Osteocyte (in vitro differentiated cells): Measurements from ENCODE around the gene SUPT4H1. TPM values are rescaled to one million over a fixed set of nuclear protein-coding genes. Genes with fewer than 3 reads are reported as not detected.

Experiments
- DNase-seq: peaks from one replicate; pipeline ENCODE4 v3.0.0; 2021; ENCODE audit warnings: mixed read lengths; ENCODE audit not compliant: unreplicated experiment; ENCODE audit errors: extremely low spot score
- H3K27ac Mint-ChIP-seq: one replicate; pipeline ENCODE4 v1.8.0; 2021; ENCODE audit warnings: mild to moderate bottlenecking, mixed read lengths; ENCODE audit not compliant: unreplicated experiment
- H3K27me3 Mint-ChIP-seq: one replicate; pipeline ENCODE4 v1.8.0; 2021; ENCODE audit warnings: mixed read lengths; ENCODE audit not compliant: unreplicated experiment
- H3K36me3 Mint-ChIP-seq: one replicate; pipeline ENCODE4 v1.8.0; 2021; ENCODE audit warnings: mixed read lengths; ENCODE audit not compliant: unreplicated experiment
- H3K4me1 Mint-ChIP-seq: one replicate; pipeline ENCODE4 v1.8.0; 2021; ENCODE audit warnings: mixed read lengths; ENCODE audit not compliant: unreplicated experiment
- H3K4me3 Mint-ChIP-seq: one replicate; pipeline ENCODE4 v1.8.0; 2021; ENCODE audit warnings: mild to moderate bottlenecking, moderate library complexity, mixed read lengths; ENCODE audit not compliant: unreplicated experiment
- H3K9me3 Mint-ChIP-seq: one replicate; pipeline ENCODE4 v1.8.0; 2021; ENCODE audit warnings: mixed read lengths; ENCODE audit not compliant: unreplicated experiment
- total RNA-seq: library from RNA; stranded (reverse); gene quantifications from 2 replicates; pipeline ENCODE4 v1.2.1, GENCODE V29; 2021
- TF ChIP-seq, protein P1 (sequence below): fragments of 200-600 bp; sonication (generic); IDR thresholded peaks from 2 replicates; pipeline ENCODE4 v1.5.0; 2021; ENCODE audit warnings: antibody characterized with exemption, mild to moderate bottlenecking, moderate library complexity

SUPT4H1 gene
- total RNA-seq, 1 donor from 2014 or later: 77.0 TPM

DNA sequence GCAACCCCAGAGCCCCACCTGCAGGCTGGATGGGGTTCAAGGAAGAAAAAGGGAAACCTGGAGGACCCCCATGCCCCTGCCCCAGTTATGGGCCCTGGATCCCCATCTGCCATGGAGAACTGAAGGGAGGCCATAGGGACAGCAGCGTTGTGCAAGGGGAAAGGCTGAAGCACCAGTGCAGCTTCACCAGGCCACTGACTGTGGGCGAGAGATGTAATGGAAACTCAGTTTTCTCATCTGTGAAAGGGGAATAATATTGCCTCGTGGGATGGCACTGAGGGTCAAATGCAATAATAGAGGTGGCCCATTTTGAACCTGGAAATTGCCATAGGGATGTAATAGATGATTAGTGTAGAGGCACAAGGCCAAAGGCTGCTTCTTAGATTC, 13.6 kb downstream of the SUPT4H1 start:
- TF ChIP-seq, protein P1, sequence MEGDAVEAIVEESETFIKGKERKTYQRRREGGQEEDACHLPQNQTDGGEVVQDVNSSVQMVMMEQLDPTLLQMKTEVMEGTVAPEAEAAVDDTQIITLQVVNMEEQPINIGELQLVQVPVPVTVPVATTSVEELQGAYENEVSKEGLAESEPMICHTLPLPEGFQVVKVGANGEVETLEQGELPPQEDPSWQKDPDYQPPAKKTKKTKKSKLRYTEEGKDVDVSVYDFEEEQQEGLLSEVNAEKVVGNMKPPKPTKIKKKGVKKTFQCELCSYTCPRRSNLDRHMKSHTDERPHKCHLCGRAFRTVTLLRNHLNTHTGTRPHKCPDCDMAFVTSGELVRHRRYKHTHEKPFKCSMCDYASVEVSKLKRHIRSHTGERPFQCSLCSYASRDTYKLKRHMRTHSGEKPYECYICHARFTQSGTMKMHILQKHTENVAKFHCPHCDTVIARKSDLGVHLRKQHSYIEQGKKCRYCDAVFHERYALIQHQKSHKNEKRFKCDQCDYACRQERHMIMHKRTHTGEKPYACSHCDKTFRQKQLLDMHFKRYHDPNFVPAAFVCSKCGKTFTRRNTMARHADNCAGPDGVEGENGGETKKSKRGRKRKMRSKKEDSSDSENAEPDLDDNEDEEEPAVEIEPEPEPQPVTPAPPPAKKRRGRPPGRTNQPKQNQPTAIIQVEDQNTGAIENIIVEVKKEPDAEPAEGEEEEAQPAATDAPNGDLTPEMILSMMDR: no peak
- H3K36me3 Mint-ChIP-seq: peaks cover 2% of the 10 kb centered on the region
- no peak overlapping the region for H3K27ac Mint-ChIP-seq
- DNase-seq: no peak
- H3K4me1 Mint-ChIP-seq: peaks cover 5% of the 10 kb centered on the region
- H3K9me3 Mint-ChIP-seq: no peaks in the 10 kb centered on the region
- no peaks in the 10 kb centered on the region for H3K27me3 Mint-ChIP-seq
- no peak overlapping the region for H3K4me3 Mint-ChIP-seq

DNA sequence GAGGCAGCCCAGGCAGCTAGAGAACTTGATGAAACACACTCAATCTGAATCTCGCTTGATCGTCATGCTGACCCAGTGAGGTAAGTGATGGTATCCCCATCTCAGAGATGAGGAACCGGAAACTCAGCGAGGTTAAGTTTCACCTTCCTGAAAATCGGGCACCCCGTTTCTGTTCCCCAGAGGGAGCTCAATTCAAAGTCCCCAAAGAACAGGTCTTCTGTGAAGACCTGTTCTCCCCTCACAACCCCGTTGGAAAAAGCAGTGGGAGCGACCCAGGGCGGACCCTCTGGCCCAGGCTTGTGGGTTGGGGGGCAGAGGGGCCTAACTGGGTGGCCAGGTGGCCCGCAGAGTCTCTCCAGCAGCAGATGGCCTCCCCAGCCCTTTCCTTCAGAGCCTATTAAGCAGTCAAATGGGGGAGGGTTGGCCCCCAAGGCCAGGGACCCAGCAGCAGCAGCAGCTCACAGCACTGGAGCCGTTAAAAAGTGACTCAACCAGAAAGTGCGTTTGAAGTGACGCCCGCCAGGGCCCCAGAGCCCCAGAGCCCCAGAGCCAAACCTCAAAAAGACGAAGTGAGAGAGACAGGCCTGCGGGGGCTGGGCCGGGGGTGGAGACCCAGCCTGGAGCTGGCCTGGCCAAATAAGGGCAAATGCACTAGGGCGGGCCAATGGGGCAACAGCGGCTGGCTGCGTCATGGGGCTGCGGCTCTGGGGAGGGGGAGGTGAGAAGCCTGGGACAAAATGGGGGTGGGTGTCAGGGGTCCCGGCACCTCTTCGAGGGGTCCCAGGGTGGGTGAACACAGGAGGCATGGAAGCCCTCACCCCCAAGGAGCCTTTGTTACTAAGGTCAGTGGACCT, 14.2 kb downstream of the SUPT4H1 start:
- Mint-ChIP-seq H3K27ac (no peak overlapping the region), H3K27me3 (no peaks in the 10 kb centered on the region), H3K9me3 (no peaks in the 10 kb centered on the region), H3K36me3 (no peaks in the 10 kb centered on the region), H3K4me1 (peaks cover 5% of the 10 kb centered on the region), H3K4me3 (no peak overlapping the region)
- DNase-seq: no peak
- TF ChIP-seq, protein P1: no peak

DNA sequence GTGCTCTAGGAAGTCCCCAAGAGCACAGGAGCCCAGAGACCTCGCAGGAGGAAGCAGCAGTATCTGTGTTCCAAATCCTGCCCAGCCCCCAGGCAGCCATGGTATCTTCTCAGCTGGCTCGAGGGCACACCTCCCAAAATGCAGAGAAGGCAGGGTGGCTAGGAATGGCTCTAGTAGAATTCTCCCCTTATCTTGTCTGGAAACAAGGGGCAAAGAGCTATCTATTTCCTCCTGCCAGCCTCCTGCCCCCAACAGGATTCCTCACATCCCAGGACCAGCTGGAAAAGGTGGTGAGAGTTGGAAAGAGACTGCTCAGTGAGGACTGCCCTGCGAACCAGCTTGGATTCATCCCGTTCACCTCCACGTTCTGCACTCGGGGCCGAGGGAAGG, 14.8 kb downstream of the SUPT4H1 start:
- Mint-ChIP-seq H3K4me3 (no peak overlapping the region), H3K27me3 (no peaks in the 10 kb centered on the region), H3K4me1 (peaks cover 5% of the 10 kb centered on the region), H3K27ac (no peak overlapping the region), H3K9me3 (no peaks in the 10 kb centered on the region), H3K36me3 (no peaks in the 10 kb centered on the region)
- TF ChIP-seq, protein P1: no peak
- no peak for DNase-seq

DNA sequence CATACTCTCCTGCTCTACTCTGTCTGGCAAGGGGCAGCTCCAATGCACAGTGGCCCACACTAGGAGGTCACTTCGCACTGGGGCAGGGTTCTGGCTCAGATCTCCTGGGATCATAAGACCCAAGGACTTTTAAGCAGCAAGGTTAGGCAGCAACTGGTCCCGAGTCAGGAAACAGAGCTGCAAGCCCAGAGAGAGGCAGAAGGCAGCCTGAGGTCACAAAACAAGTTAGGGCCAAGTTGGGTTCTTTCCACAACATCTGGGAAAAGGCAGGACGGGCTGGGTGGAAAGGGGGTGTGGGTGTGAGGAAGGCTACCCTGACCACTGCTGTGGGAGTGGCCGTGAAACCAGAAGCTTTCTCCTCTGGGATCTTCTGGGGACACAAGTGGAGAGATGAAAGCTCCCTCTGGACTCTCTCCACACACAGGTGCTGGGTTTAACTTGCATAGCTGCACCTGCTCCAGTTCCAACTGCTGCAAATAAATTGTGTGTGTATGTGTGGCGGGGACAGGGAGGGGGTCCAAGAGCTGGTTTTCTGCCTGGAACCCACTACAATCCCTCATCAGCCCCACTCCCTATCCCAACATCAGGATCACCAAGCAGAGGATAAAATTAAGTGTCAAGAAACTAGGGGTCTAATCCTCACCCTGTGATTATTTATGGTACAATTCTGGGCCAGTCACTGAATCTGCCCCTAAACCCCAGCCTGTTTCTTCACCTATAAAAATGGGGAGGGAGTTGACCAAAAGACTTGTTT, 15.4 kb downstream of the SUPT4H1 start:
- Mint-ChIP-seq H3K4me1 (peaks cover 5% of the 10 kb centered on the region), H3K36me3 (no peaks in the 10 kb centered on the region), H3K27me3 (no peaks in the 10 kb centered on the region), H3K27ac (no peak overlapping the region), H3K9me3 (no peaks in the 10 kb centered on the region), H3K4me3 (no peak overlapping the region)
- DNase-seq: no peak
- TF ChIP-seq, protein P1: no peak

DNA sequence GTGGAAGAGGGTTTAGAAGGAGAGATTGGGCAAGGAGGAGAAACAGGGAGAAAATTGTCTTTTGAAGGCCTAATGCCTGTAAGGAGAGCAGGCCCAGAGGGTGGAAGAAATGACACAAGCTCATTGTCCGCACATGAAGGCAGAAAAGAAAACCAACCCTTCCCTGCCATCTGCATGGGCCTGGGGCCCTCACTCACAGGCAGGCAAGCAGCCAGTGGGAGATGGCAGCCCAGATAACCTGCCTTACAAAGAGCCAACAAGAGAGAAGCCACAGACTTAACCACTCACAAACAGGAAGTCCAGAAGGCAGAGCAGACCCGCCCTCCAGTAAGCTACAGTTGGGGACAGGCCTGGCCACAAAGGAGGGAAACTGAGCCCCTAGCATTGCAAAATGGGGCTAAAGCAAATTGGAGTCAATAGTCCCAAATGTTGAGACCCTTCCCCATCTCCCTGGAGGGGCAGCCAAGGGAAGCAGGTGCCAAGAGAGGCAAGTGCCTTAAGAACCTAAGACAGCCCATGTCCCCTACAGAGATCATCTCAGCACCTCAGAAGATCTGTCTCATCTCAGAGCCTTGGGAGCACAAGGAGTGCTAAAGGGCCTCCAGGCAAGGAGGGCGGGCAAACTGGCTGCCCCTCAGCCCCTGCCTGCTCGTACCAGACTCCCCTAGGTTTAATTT, 16.1 kb downstream of the SUPT4H1 start:
- Mint-ChIP-seq H3K27ac (no peak overlapping the region), H3K36me3 (no peaks in the 10 kb centered on the region), H3K9me3 (no peaks in the 10 kb centered on the region), H3K4me1 (peaks cover 5% of the 10 kb centered on the region), H3K4me3 (no peak overlapping the region), H3K27me3 (no peaks in the 10 kb centered on the region)
- DNase-seq: no peak
- TF ChIP-seq, protein P1: no peak
